Measurements from ENCODE around the gene TRIM54. TPM values are rescaled to one million over a fixed set of nuclear protein-coding genes. Genes with fewer than 3 reads are reported as not detected.

Gene TRIM54
- total and polyA plus RNA-seq, 9 of the 15 experiments (the other 6 are each of a cell fraction or from before 2014, with no cell fraction given) = not detected

DNA sequence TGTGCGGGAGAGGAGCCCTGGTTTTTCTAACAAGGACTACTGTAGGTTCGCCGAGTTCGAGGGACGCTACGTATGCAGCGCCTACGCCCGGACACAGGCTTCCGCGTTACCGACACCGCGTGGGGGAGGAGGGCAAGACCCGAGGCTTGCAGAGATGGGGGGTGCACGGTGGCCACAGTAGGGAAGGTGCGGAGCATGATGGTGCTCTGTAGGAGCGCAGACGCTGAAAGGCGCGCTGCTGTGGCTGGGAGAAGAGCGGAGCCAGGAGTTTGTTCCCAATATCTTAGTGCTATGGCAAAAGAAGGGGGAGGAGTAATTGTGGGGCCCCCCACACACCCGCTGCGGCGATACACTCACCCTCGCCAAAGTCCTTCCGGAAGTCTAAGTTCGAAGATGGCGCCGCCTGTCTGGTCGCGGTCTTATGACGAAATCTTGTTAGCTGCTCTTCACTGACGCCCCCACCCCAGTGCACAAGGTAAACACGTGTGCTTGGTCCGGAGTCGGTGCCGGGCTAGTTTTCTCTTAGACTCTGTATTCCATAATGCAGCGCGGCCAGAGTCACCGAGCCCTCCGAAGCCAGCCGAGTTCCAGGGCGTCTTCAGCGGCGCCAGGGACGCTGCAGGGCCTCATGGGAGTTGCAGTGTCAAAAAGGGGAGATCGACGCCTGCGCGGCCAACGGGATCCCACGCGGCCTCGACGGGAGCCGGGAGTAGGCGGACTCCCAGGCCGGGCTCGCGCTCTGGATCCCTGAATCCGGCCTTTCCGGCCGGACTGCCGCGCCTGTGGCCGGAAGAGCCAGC, 74.4 kb downstream of the TRIM54 start, which contains the start of gene GTF3C2 (continued):
- TF ChIP-seq, protein P1, sequence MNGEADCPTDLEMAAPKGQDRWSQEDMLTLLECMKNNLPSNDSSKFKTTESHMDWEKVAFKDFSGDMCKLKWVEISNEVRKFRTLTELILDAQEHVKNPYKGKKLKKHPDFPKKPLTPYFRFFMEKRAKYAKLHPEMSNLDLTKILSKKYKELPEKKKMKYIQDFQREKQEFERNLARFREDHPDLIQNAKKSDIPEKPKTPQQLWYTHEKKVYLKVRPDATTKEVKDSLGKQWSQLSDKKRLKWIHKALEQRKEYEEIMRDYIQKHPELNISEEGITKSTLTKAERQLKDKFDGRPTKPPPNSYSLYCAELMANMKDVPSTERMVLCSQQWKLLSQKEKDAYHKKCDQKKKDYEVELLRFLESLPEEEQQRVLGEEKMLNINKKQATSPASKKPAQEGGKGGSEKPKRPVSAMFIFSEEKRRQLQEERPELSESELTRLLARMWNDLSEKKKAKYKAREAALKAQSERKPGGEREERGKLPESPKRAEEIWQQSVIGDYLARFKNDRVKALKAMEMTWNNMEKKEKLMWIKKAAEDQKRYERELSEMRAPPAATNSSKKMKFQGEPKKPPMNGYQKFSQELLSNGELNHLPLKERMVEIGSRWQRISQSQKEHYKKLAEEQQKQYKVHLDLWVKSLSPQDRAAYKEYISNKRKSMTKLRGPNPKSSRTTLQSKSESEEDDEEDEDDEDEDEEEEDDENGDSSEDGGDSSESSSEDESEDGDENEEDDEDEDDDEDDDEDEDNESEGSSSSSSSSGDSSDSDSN (IDR thresholded peaks at IDR 0.05; ENCODE audit: borderline replicate concordance in 1 of 2, low read depth in 2 of 2, low read length in 2 of 2) = peak; percentile 76 to 92; a peak in 3 of 4 replicates
- TF ChIP-seq KLF6 (CRISPR knock-in tag; IDR thresholded peaks at IDR 0.05; ENCODE audit: borderline replicate concordance) (no peak), CHAMP1 (IDR thresholded peaks at IDR 0.05) (no peak), ZEB2 (IDR thresholded peaks at IDR 0.05) (peak; percentile 56; the same call in 1 of the 2 replicates), ZNF436 (CRISPR knock-in tag; IDR thresholded peaks at IDR 0.05) (no peak), ZBED1 (IDR thresholded peaks at IDR 0.05) (0 out of 2 replicates have a peak, but pooled peaks have one; percentile 38), TCF7L2 (IDR thresholded peaks at IDR 0.05; ENCODE audit: low read depth, low read length) (no peak), HMGN3 (IDR thresholded peaks at IDR 0.05; ENCODE audit: borderline replicate concordance, extremely low read depth, insufficient read length, low read depth, low read length) (peak; percentile 47), ZFX (CRISPR knock-in tag; IDR thresholded peaks at IDR 0.05) (peak; percentile 97), CSDE1 (IDR thresholded peaks at IDR 0.05) (peak in 1 of 2 experiments; percentile 43; a peak in 1 of 4 replicates), CAMTA2 (CRISPR knock-in tag; conservative IDR thresholded peaks at IDR 0.05) (no peak), SOX6 (IDR thresholded peaks at IDR 0.05) (peak; percentile 47; the same call in 1 of the 2 replicates), HDAC6 (IDR thresholded peaks at IDR 0.05; ENCODE audit: low read depth, low read length) (no peak), NBN (IDR thresholded peaks at IDR 0.05; ENCODE audit: low read depth) (peak; percentile 56)
- TF ChIP-seq, protein P2, sequence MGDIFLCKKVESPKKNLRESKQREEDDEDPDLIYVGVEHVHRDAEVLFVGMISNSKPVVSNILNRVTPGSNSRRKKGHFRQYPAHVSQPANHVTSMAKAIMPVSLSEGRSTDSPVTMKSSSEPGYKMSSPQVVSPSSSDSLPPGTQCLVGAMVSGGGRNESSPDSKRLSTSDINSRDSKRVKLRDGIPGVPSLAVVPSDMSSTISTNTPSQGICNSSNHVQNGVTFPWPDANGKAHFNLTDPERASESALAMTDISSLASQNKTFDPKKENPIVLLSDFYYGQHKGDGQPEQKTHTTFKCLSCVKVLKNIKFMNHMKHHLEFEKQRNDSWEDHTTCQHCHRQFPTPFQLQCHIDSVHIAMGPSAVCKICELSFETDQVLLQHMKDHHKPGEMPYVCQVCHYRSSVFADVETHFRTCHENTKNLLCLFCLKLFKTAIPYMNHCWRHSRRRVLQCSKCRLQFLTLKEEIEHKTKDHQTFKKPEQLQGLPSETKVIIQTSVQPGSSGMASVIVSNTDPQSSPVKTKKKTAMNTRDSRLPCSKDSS (IDR thresholded peaks at IDR 0.05; ENCODE audit: low read depth, partially characterized antibody) = no peak
- TF ChIP-seq, protein P3, sequence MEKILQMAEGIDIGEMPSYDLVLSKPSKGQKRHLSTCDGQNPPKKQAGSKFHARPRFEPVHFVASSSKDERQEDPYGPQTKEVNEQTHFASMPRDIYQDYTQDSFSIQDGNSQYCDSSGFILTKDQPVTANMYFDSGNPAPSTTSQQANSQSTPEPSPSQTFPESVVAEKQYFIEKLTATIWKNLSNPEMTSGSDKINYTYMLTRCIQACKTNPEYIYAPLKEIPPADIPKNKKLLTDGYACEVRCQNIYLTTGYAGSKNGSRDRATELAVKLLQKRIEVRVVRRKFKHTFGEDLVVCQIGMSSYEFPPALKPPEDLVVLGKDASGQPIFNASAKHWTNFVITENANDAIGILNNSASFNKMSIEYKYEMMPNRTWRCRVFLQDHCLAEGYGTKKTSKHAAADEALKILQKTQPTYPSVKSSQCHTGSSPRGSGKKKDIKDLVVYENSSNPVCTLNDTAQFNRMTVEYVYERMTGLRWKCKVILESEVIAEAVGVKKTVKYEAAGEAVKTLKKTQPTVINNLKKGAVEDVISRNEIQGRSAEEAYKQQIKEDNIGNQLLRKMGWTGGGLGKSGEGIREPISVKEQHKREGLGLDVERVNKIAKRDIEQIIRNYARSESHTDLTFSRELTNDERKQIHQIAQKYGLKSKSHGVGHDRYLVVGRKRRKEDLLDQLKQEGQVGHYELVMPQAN (IDR thresholded peaks at IDR 0.05; ENCODE audit: borderline replicate concordance) = peak; percentile 70; the same call in 1 of the 2 replicates
